Esophagus muscularis mucosa (tissue), 4 donors: ENCODE results near the gene PLXDC1. TPM values are rescaled to one million over a fixed set of nuclear protein-coding genes. Genes with fewer than 3 reads are reported as not detected.

Experiments used
- DNase-seq: peaks from one replicate; pipeline ENCODE4 v3.0.0-alpha.2; 2017; ENCODE audit errors: extremely low spot score
- H3K27ac ChIP-seq, 4 donors: fragments of 200-600 bp; sonication (generic); replicated peaks in 1 of 4; 1 replicate in 3 of 4; 2 replicates in 1 of 4; pipeline ENCODE4 v1.5.1; 2016 to 2019; ENCODE audit warnings: mild to moderate bottlenecking in 1 of 4
- H3K27me3 ChIP-seq, 4 donors: fragments of 200-600 bp; sonication (generic); one replicate each; pipeline versions ENCODE4 v1.5.1 to v1.6.0; 2016 to 2019
- H3K36me3 ChIP-seq, 4 donors: fragments of 200-600 bp; sonication (generic); one replicate each; pipeline ENCODE4 v1.5.1; 2016 to 2019
- H3K4me1 ChIP-seq, 4 donors: fragments of 200-600 bp; sonication (generic); one replicate each; pipeline ENCODE4 v1.5.1; 2016 to 2019
- H3K4me3 ChIP-seq, 4 donors: fragments of 200-600 bp; sonication (generic); 1 replicate in 2 of 4; 2 replicates in 2 of 4; pipeline ENCODE4 v1.5.1; 2016 to 2019; ENCODE audit warnings: mild to moderate bottlenecking in 4 of 4, moderate library complexity in 1 of 4
- H3K9me3 ChIP-seq, 4 donors: fragments of 200-600 bp; sonication (generic); 1 replicate in 3 of 4; 2 replicates in 1 of 4; pipeline ENCODE4 v1.5.1; 2016 to 2019
- CTCF ChIP-seq, 3 experiments: fragments of 200-600 bp in 2 of 3; fragments of 450-650 bp in 1 of 3; sonication (generic) in 2 of 3; IDR thresholded peaks; one replicate each; pipeline ENCODE4 v1.5.1; 2017 to 2019; ENCODE audit warnings: antibody characterized with exemption in 3 of 3, mild to moderate bottlenecking in 2 of 3, moderate library complexity in 1 of 3
- EP300 ChIP-seq: sonication (generic); formaldehyde crosslinking; IDR thresholded peaks from one replicate; pipeline ENCODE4 v1.6.1; 2017; ENCODE audit warnings: antibody characterized with exemption
- POLR2A ChIP-seq: fragments of 450-650 bp; IDR thresholded peaks from one replicate; pipeline ENCODE4 v1.6.1; 2017; ENCODE audit warnings: antibody characterized with exemption, moderate library complexity, mild to moderate bottlenecking, low read depth
- POLR2AphosphoS5 ChIP-seq, 2 donors: sonication (generic); formaldehyde crosslinking; IDR thresholded peaks; one replicate each; pipeline ENCODE4 v1.6.1; 2017; ENCODE audit warnings: antibody characterized with exemption in 2 of 2
- WGBS: methylation state at CpG from one replicate; pipeline ENCODE4 v1.1.5; 2018; 5-methylcytosine and 5-hydroxymethylcytosine counted together
- intact Hi-C: fragments of 100-400 bp; cut with DNase I; formaldehyde crosslinking; loops from one replicate; pipeline ENCODE4 v1.15.1; 2023
- total RNA-seq, 4 donors: library from RNA; depleted of rRNA; stranded (reverse); fragments of >200 nt; gene quantifications; one replicate each; pipeline versions ENCODE4 v1.1.0 to v1.2.1, GENCODE V29; 2016

The PLXDC1 gene
- total RNA-seq, 4 donors from 2014 or later: 7.5 to 17.0 (median 11.0) TPM

GRCh38 chr17:39198186-39198566 lies 46.7 kb upstream of the PLXDC1 start:
- intact Hi-C loops: no loop called here
- peaks cover 20 to 32% (median 26%) of the 10 kb centered on the region in 4 donors for H3K36me3 ChIP-seq
- H3K4me3 ChIP-seq: peak overlapping the region; percentile 80 to 93 (median 84)
- peak overlapping the region; percentile 86 to 97 (median 94) for H3K27ac ChIP-seq
- DNase-seq: no peak
- no peaks in the 10 kb centered on the region for H3K27me3 ChIP-seq
- WGBS: 75% methylated on average over 4 of the region's 4 CpGs
- no peak for TF ChIP-seq EP300
- TF ChIP-seq POLR2A: no peak
- no peak for TF ChIP-seq CTCF (IDR thresholded peaks at IDR 0.05)
- no peak for TF ChIP-seq POLR2AphosphoS5 (IDR thresholded peaks at IDR 0.05)
- no peaks in the 10 kb centered on the region for H3K9me3 ChIP-seq
- peaks cover 47 to 85% (median 77%) of the 10 kb centered on the region in 4 donors for H3K4me1 ChIP-seq

- peaks cover 14 to 32% (median 23%) of the 10 kb centered on the region in 4 donors for H3K36me3 ChIP-seq
- H3K4me3 ChIP-seq: peak within 1 kb of the TSS; percentile 80 to 93 (median 84)
- intact Hi-C loops: no loop called here
- H3K27ac ChIP-seq: peak within 1 kb of the TSS; percentile 86 to 97 (median 94)
- H3K9me3 ChIP-seq: no peaks in the 10 kb centered on the region
- 0% methylated on average over 18 of the region's 55 CpGs for WGBS
- no peak for DNase-seq
- peaks cover 47 to 84% (median 75%) of the 10 kb centered on the region in 4 donors for H3K4me1 ChIP-seq
- TF ChIP-seq POLR2AphosphoS5 (IDR thresholded peaks at IDR 0.05) (peak; percentile 61 to 81), POLR2A (peak; percentile 41), EP300 (no peak), CTCF (IDR thresholded peaks at IDR 0.05) (no peak)
- no peaks in the 10 kb centered on the region for H3K27me3 ChIP-seq
These were observed 46.1 kb upstream of the PLXDC1 start, which contains the start of gene CACNB1 for GRCh38 chr17:39197380-39198185. Gene CACNB1, minus strand, starts transcription at chr17:39197669. Its CDS starts 174 bp downstream, at chr17:39197495.

DNA sequence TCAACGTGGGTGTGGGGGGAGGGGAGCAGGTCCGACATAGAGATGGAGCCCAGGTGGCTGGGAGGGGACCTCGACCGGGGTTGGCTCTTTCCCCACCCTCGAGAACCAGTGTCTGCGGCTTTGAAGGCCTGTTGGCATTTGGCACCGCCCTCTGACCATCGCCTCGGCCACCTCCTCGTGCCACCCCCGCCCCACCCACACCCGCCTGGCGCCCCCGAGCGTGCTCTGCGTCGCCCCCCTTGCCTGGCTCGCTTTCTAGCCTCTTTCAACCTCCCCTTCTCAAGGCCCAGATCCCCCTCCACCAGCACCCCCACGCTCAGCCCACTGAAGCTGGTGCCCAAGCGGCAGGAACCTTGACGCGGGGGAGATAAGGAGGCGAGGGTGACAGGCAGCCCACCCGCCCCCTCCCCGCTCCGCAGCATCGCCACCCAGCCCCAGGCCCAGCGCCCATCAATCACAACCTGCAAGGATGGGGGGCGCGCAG lies 45.4 kb upstream of the PLXDC1 start:
- 0% methylated on average over 14 of the region's 30 CpGs for WGBS

DNA sequence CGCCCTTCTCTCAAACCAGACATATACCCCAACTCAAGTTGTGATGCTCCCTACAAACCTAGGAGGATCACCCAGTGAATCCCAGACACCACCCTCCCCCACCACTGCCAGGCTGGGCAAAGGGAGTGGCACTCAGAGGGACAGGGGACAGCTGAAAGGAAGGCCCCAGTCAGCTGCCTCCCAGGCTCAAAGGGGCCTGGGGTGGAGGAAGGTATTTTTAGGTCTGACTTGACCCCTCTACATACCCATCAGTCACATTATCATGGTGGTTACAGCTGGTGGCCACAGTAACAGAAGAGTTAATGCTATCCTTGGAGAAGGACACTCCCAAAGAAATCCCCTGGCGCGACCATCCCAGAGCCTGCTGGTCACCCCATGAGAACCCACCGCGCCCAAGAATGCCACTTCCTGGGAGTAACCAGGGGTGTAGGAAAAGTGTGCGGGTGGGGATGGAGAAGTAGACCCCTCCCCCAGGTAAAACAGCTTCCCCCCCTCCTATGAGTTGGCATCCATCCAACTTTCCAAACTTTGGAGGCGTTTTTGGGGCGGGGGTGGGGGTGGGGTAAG lies 44.9 kb upstream of the PLXDC1 start:
- peak overlapping the region; percentile 80 to 93 (median 84) for H3K4me3 ChIP-seq
- peak overlapping the region; percentile 86 to 97 (median 94) for H3K27ac ChIP-seq
- no peaks in the 10 kb centered on the region for H3K27me3 ChIP-seq
- TF ChIP-seq CTCF (IDR thresholded peaks at IDR 0.05) (no peak), POLR2A (peak; percentile 17)
- peaks cover 2 to 32% (median 23%) of the 10 kb centered on the region in 4 donors for H3K36me3 ChIP-seq
- peaks cover 39 to 72% (median 62%) of the 10 kb centered on the region in 4 donors for H3K4me1 ChIP-seq
- H3K9me3 ChIP-seq: no peaks in the 10 kb centered on the region
- DNase-seq: no peak
- 40% methylated on average over 6 of the region's 8 CpGs for WGBS
- intact Hi-C loops: no loop called here

More for the DNA sequence above, 45.4 kb upstream of the PLXDC1 start:
- intact Hi-C loops: no loop called here
- Histone ChIP-seq H3K4me1 (peaks cover 45 to 77% (median 67%) of the 10 kb centered on the region in 4 donors), H3K27me3 (no peaks in the 10 kb centered on the region), H3K36me3 (peaks cover 7 to 32% (median 23%) of the 10 kb centered on the region in 4 donors), H3K4me3 (peak overlapping the region; percentile 80 to 93 (median 84)), H3K9me3 (no peaks in the 10 kb centered on the region), H3K27ac (peak overlapping the region; percentile 86 to 97 (median 94))
- TF ChIP-seq CTCF (IDR thresholded peaks at IDR 0.05) (no peak), POLR2A (no peak), EP300 (no peak), POLR2AphosphoS5 (IDR thresholded peaks at IDR 0.05) (no peak)
- DNase-seq: no peak
